ENCODE results near the gene TMEM98. TPM values are rescaled to one million over a fixed set of nuclear protein-coding genes. Genes with fewer than 3 reads are reported as not detected.

Gene TMEM98
- 137 and 255 TPM in 2 replicates for total RNA-seq

GRCh38 chr17:32927724-32928585 lies at the start of gene TMEM98:
Gene TMEM98 (plus strand): TSS chr17:32928153. CDS start chr17:32931529, 3,376 bp downstream.

Other genes starting within 250 kb of the TMEM98 start
- gene MYO1D, start 51.0 kb upstream of the TMEM98 start, total RNA-seq, result 33.5 and 64.5 TPM in 2 replicates
- not detected in 2 replicates for gene SPACA3, start 63.7 kb downstream of the TMEM98 start, total RNA-seq

All from smooth muscle cell of trachea (primary cell).